SU-DHL-6 (cell line): ENCODE data around the gene TM4SF1.

ENCODE experiments used
- H2AFZ ChIP-seq: fragments of 200-600 bp; sonication (generic); 2 replicates; pipeline ENCODE4 v1.6.1; 2014; ENCODE audit warnings: low read depth, mild to moderate bottlenecking, moderate library complexity, mixed read lengths, antibody characterized with exemption, low read length; ENCODE audit not compliant: severe bottlenecking
- H3F3A ChIP-seq: fragments of 200-600 bp; shearing (Covaris generic); 2 replicates; pipeline ENCODE4 v1.6.0; 2016; ENCODE audit warnings: antibody characterized with exemption, mild to moderate bottlenecking; ENCODE audit not compliant: insufficient read depth
- H3K27ac ChIP-seq: fragments of 200-600 bp; sonication (generic); 2 replicates; pipeline ENCODE4 v1.5.1; 2016; ENCODE audit warnings: low read depth, mild to moderate bottlenecking, low read length, moderate library complexity, mixed read lengths
- H3K27me3 ChIP-seq: fragments of 200-600 bp; sonication (generic), shearing (Covaris generic); 2 replicates; pipeline ENCODE4 v1.6.0; 2014; ENCODE audit warnings: mild to moderate bottlenecking, low read length
- H3K36me3 ChIP-seq: fragments of 200-600 bp; sonication (generic); 2 replicates; pipeline ENCODE4 v1.6.1; 2014; ENCODE audit warnings: mild to moderate bottlenecking, low read length, mixed read lengths
- H3K4me2 ChIP-seq: fragments of 300-600, 200-600 bp; shearing (Covaris generic), sonication (generic); 2 replicates; pipeline ENCODE4 v1.6.0; 2014; ENCODE audit warnings: low read length, low read depth, mild to moderate bottlenecking; ENCODE audit not compliant: poor library complexity, severe bottlenecking
- H3K4me3 ChIP-seq: fragments of 200-600 bp; sonication (generic); 2 replicates; pipeline ENCODE4 v1.5.1; 2014; ENCODE audit warnings: antibody characterized with exemption, low read length, mild to moderate bottlenecking, mixed read lengths; ENCODE audit not compliant: insufficient read depth, poor library complexity, severe bottlenecking
- H3K79me2 ChIP-seq: fragments of 200-600 bp; sonication (generic); 2 replicates; pipeline ENCODE4 v1.6.1; 2014; ENCODE audit warnings: mild to moderate bottlenecking, low read length, moderate library complexity; ENCODE audit not compliant: insufficient read depth
- H3K9ac ChIP-seq: fragments of 200-600 bp; sonication (generic); 2 replicates; pipeline ENCODE4 v1.7.0; 2014; ENCODE audit warnings: mild to moderate bottlenecking, low read length
- H3K9me2 ChIP-seq: fragments of 200-600 bp; sonication (generic); replicated peaks from 2 replicates; pipeline ENCODE4 v1.6.1; 2014; ENCODE audit warnings: low read length; ENCODE audit not compliant: insufficient read depth
- H3K9me3 ChIP-seq: fragments of 200-600 bp; sonication (generic); 2 replicates; pipeline ENCODE4 v1.6.1; 2014; ENCODE audit warnings: low read length, mixed read lengths; ENCODE audit not compliant: insufficient read depth
- H4K20me1 ChIP-seq: fragments of 200-600 bp; sonication (generic); 2 replicates; pipeline ENCODE4 v1.6.1; 2014; ENCODE audit warnings: low read depth, mild to moderate bottlenecking, antibody characterized with exemption, low read length, moderate library complexity, mixed read lengths
- EZH2phosphoT487 ChIP-seq: fragments of 200-600 bp; sonication (generic), shearing (Covaris generic); conservative IDR thresholded peaks from 2 replicates; pipeline ENCODE4 v1.6.1; 2018; ENCODE audit warnings: mild to moderate bottlenecking, antibody characterized with exemption, low read length, moderate library complexity, mixed read lengths
- TF ChIP-seq, protein P1 (sequence below): fragments of 200-600 bp; sonication (generic); IDR thresholded peaks from one replicate; pipeline ENCODE4 v1.5.1; 2017; ENCODE audit warnings: antibody characterized with exemption, mild to moderate bottlenecking, low read length, moderate library complexity; ENCODE audit not compliant: insufficient read depth, poor library complexity, severe bottlenecking

TM4SF1 gene

DNA sequence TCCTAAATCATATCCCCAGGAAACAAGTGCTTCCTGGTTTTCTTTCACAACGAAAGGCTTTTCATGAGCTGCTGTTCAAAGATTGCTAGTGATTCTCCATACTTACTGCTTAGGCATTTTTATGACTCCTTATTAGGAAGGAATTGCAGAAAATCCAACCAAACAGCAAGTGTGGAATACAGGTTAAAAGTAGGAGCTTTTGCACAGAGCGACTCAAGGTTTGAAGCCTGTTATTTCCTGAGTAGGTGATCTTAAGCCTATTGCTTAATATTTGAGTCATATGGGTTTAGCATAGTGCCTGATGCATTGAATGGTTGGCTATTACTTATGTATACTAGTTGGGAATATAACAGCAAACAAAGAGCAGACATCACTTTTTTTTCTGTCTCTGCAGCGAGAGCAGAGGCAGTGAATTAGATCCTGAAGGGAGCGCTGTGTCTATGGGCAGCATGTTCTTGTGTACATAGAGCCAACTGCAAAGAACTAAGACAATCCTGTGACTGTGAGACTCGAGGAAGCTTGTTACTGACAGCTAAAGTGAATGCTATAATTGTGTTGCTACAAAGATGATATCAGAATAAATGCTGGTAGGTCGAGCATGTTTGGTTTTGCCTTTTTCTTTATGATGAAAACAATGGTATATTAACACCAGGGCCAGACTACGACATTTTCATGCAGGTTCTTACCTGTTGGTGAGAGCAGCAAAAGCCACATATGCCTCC lies 6.3 kb downstream of the TM4SF1 start:
- TF ChIP-seq, protein P1, sequence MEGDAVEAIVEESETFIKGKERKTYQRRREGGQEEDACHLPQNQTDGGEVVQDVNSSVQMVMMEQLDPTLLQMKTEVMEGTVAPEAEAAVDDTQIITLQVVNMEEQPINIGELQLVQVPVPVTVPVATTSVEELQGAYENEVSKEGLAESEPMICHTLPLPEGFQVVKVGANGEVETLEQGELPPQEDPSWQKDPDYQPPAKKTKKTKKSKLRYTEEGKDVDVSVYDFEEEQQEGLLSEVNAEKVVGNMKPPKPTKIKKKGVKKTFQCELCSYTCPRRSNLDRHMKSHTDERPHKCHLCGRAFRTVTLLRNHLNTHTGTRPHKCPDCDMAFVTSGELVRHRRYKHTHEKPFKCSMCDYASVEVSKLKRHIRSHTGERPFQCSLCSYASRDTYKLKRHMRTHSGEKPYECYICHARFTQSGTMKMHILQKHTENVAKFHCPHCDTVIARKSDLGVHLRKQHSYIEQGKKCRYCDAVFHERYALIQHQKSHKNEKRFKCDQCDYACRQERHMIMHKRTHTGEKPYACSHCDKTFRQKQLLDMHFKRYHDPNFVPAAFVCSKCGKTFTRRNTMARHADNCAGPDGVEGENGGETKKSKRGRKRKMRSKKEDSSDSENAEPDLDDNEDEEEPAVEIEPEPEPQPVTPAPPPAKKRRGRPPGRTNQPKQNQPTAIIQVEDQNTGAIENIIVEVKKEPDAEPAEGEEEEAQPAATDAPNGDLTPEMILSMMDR, result no peak
- TF ChIP-seq EZH2phosphoT487, result no peak
- H3K4me2 ChIP-seq, result no peak overlapping the region
- no peak overlapping the region for H3K4me3 ChIP-seq
- H3K9me2 ChIP-seq, result no peaks in the 10 kb centered on the region
- no peak overlapping the region for H2AFZ ChIP-seq
- H3K9me3 ChIP-seq, result no peaks in the 10 kb centered on the region
- no peak overlapping the region for H3K9ac ChIP-seq
- no peaks in the 10 kb centered on the region for H4K20me1 ChIP-seq
- H3K36me3 ChIP-seq, result no peaks in the 10 kb centered on the region
- no peak overlapping the region for H3K27ac ChIP-seq
- H3K79me2 ChIP-seq, result no peaks in the 10 kb centered on the region
- no peaks in the 10 kb centered on the region for H3K27me3 ChIP-seq
- no peaks in the 10 kb centered on the region for H3F3A ChIP-seq

DNA sequence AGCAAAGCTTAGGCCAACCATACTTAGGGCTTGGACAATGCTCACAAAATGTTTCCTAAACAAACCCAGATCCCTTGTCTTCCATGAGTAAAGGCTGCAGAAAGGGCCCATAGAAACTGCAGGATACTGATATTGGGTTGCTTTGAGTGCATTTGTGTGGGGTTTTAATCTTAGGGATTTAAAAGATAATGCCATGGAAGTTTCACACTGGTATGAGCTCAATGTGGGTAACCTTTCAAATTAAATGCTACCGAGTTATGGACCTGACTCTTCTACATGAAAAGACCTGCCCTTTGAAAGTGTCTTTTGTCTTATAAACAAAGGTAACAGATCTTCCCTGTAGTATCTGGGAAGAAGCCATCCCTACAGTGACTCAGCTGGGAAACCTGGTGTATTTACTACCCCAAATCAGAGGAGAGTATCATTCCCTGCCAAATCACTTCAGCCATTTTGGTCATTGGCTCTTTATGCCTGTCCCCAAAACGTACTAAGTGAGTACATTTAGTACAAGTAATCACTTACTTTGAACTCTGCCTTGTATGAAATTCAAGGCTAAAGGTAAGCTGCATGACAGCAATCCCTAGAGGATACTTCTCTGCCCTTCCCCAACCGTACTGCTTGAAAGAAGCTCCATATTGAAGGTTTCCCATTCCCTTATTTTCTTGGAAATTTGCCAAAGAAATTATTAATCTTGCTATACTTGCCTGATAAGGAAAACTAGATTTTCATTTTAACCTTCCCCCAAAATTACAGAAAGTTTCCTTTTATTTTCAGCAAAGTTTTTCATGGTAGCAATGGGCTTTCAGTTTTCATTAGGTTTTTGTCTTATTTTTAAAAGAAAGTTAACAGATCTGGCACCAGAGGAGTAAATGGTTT lies 7.2 kb downstream of the TM4SF1 start:
- H3K27ac ChIP-seq, result no peak overlapping the region

DNA sequence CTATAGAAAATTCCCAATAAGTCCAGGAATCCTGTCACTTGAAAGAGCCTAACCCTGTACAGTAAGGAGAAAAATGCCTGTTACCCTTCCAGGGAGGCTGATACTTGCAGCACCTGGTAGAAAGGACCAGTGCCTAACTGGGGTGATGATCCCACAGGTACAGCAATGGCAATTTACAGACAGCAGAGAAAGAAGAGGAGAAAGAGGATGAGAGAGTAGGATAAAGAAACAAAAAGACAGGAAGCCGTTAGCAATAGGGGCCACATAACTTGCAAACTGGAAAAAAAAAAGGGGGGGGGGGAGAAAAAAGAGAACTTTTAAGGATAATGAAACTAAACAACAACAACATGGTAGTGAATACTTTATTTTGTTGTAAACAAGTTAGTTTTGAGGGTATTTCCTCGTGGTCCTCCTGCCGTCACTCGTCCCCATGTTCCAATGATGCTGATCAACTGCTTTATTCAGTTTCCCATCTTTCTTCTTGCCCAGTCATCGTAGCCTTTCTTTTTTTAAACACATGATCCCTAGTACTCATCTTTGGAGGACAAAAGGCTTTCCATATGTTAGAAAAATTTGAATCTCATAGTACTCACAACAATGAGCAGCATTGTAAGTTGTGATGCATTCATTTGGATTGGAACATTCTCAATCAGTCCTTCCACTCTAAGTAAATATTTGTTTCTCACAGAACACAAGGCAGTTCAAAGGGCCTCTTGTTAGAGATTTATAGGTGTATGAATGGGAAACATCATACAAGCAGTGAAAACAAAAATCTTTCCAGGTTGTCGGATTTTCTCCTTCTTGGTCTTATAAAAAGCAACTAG lies 8.6 kb downstream of the TM4SF1 start:
- Histone ChIP-seq H4K20me1 (no peaks in the 10 kb centered on the region), H3K79me2 (no peaks in the 10 kb centered on the region), H3K9me3 (no peaks in the 10 kb centered on the region), H3K4me3 (no peak overlapping the region), H3K27ac (no peak overlapping the region), H3K9me2 (no peaks in the 10 kb centered on the region), H3K4me2 (no peak overlapping the region), H3F3A (no peaks in the 10 kb centered on the region), H2AFZ (no peak overlapping the region), H3K9ac (no peak overlapping the region), H3K36me3 (no peaks in the 10 kb centered on the region), H3K27me3 (no peaks in the 10 kb centered on the region)
- TF ChIP-seq, protein P1, result no peak
- TF ChIP-seq EZH2phosphoT487, result no peak

More for the DNA sequence above, 7.2 kb downstream of the TM4SF1 start:
- Histone ChIP-seq H3K9me3 (no peaks in the 10 kb centered on the region), H3K4me2 (no peak overlapping the region), H3K36me3 (no peaks in the 10 kb centered on the region), H3K9ac (no peak overlapping the region), H3K9me2 (no peaks in the 10 kb centered on the region), H3F3A (no peaks in the 10 kb centered on the region), H2AFZ (no peak overlapping the region), H3K4me3 (no peak overlapping the region), H4K20me1 (no peaks in the 10 kb centered on the region), H3K27me3 (no peaks in the 10 kb centered on the region), H3K79me2 (no peaks in the 10 kb centered on the region)
- TF ChIP-seq, protein P1, result no peak
- TF ChIP-seq EZH2phosphoT487, result no peak
